ENCODE results near the gene INTS1.

The INTS1 gene

GRCh38 chr7:1430056-1430845 is 73.9 kb downstream of the INTS1 start:
- no peak for DNase-seq

- no peak for DNase-seq
Observed at GRCh38 chr7:1428941-1429501, 75.2 kb downstream of the INTS1 start.

DNA sequence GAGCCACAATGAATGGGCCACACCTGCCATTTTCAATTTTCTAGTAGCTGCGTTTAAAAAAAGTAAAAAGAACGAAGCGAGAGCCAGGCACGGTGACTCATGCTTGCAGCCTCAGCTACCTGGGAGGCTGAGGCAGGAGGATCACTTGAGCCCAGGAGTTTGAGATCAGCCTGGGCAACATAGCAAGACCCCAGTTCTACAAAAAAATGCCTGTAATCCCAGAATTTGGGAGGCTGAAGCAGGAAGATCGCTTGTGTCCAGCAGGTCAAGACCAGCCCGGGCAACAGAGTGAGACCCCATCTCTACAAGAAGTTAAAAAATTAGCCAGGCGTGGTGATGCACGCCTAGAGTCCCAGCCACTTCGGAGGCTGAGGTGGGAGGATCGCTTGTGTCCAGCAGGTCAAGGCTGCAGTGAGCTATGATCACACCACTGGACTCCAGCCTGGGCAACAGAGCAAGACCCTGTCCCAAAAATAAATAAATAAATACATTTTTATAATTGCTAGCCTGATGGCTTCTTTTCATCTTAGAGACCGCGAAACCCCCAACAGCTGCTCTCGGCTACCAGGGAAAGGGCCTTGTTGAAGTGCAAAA is 77.0 kb downstream of the INTS1 start:
- no peak for DNase-seq

DNA sequence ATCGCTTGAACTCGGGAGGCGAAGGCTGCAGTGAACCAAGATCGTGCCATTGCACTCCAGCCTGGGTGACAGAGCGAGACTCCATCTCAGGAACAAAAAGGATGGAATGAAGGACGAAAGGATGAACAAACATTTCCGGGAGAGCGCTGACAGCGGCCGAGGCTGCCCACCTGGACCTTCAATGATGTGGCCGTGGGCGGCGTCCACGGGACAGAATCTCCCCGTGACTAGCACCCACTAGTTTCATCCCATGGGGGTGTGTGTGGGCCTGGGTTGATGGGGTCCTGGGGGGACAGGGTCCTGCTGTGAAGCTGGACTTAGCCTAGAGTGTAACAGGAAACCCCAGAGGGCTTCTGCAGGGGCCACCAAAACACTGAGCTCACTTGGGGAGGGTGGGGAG is 77.7 kb downstream of the INTS1 start:
- no peak for DNase-seq

- DNase-seq: no peak
Observed at GRCh38 chr7:1425292-1426136, 78.7 kb downstream of the INTS1 start.

DNA sequence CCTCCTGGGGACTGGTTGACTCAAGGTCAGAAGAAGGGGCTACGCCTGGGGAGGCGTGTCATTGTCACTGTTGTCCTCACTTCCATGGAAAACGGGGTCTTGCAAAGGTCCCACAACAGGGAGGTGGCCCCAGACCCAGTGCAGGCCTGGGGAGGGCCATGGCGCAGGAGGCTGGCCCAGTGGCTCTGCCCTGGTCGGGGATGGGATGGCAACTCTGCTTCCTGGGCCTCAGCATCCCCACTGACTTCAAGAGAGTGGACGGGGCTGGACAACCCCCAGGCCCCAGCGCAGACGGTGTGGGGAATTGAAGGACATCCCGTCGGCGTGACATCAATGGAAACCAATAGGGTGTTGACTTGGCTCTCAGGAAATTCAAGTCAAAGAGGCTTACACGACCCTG is 80.1 kb downstream of the INTS1 start:
- no peak for DNase-seq

- DNase-seq: peak; percentile 4
Observed at GRCh38 chr7:1423264-1423811, 80.9 kb downstream of the INTS1 start.

GRCh38 chr7:1422512-1423263 is 81.5 kb downstream of the INTS1 start:
- DNase-seq: no peak

DNA sequence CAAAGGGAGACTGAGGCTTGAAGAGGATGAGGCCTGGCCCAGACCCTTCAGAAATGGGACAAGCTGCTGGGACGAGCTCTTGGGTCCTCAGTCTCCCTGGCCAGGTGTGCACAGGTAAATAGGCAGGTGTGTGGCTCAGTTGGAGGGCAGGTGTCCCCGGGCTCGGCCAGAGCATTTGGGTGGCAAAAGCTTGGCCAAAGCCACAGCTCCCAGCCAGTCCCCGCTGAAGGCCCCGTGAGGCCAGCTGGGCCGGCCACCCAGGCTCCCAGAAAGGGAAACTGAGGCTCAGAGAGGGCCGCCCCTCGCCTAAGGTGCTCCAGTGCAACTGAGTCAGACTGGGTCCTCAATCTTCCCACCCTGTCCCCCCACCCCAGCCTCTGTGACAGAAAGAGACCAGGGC is 82.2 kb downstream of the INTS1 start:
- DNase-seq: no peak

DNA sequence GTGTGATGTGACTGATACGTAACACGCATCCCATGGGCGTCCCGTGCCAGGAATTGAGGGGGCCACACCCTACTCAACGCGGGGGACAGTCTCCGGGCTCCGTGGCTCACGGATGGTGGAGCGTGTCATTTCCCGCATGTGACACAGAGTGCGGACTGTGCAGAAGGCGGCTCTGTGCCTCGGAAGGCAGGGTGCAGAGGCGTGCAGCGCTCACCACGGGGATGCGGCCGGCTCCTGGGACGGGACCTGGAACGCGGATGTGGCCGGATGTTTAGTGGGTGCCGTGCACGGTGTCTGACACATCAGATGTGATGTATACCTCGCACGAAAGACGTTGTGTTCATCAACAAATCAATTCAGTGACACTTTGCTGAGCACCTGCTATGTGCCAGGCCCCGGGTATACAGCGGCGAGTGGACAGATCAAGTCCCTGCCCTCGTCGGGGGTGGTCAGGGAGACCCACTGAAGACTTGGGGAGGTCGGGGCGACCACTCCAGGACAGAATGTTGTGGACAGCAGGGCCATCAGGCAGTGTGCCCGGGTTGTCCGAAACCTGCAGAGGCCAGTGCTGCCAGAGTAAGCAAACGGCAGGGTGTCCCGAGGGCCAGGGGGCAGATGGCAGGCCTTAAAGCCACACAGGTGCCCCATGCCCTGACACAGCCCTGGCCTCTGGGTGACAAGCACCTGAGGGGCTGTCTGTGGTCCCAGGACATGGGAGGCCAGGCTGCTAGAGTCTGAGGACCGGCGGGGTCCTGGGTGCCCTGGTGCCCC is 83.0 kb downstream of the INTS1 start:
- DNase-seq: no peak
